GM12873 (cell line): ENCODE data around the gene PEX14.

Source experiments
- TF ChIP-seq, protein P1 (sequence below): IDR thresholded peaks from 2 replicates; pipeline ENCODE4 v1.5.1; 2012; ENCODE audit warnings: low read depth, mild to moderate bottlenecking, moderate library complexity, low read length, control low read depth; ENCODE audit not compliant: insufficient read depth; ENCODE audit errors: missing control alignments

PEX14 gene

DNA sequence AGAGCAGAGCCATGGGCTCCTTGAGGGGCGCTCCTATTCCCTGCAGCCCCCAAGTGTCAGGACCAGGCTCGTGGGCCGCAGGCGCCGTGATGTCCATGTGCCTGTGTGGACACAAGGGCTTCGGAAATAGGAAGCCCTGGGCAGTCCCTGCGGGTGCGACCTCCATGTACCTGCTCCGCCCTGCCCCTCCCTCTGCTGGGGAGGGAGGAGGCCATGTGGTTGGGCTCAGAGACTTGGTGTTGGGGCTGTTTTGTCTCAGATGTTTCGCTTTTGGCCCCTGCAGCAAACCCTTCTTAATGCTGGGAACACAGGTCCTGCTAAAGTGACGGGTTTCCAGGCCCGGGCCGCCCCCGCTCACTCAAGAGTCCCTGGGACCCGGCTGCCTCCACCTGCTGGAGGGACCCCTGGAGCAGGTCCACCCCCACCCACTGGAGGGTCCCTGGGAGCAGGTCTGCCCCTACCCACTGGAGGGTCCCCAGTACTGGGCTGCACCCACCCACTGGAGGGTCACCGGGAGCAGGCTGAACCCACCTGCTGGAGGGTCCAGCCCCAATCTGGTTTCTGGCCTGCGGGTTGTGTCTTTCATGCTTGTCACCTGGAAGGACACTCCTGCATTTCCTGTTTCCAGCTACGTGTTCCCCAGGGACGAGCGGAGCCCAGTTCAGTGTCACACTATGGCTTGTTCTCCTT, 156.5 kb downstream of the PEX14 start:
- TF ChIP-seq, protein P1, sequence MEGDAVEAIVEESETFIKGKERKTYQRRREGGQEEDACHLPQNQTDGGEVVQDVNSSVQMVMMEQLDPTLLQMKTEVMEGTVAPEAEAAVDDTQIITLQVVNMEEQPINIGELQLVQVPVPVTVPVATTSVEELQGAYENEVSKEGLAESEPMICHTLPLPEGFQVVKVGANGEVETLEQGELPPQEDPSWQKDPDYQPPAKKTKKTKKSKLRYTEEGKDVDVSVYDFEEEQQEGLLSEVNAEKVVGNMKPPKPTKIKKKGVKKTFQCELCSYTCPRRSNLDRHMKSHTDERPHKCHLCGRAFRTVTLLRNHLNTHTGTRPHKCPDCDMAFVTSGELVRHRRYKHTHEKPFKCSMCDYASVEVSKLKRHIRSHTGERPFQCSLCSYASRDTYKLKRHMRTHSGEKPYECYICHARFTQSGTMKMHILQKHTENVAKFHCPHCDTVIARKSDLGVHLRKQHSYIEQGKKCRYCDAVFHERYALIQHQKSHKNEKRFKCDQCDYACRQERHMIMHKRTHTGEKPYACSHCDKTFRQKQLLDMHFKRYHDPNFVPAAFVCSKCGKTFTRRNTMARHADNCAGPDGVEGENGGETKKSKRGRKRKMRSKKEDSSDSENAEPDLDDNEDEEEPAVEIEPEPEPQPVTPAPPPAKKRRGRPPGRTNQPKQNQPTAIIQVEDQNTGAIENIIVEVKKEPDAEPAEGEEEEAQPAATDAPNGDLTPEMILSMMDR: no peak

DNA sequence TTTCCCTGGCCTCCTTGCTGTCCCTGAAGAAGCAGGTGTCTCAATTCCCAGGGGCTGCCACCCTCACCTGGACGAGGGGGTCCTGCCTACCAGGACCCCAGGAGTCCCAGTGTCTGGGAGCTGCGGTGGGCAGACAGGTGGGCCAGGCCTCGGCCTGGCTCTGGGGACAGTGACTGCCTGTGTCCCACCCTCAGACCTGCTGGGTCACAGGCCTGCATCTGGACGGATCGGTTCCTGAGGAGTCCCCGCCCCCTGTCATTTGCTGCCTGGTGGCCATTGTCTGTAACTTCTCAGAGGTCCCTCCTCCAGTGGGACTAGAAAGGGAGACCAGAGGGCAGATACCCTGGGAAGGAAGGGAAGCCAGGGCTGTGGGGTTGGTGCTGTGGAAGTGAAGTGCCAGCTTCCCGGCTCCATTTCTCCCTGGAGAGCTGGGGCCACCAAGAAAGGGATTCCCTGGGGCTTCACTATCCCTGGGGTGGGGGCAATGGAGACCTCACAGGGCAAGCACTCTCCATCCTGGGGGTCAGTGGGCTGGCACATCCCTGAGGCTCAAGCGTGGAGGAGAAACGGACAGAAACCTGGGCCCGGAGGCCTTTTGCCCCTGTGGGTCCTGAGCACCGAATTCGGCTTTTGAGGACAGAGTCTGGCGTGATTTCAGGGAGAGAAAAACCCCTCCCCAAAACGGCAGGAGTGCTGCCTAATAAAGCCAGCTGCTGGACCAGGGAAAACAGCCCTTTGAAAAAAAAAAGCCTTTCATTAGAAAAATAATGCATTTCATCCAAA, 157.3 kb downstream of the PEX14 start:
- TF ChIP-seq, protein P1: no peak

GRCh38 chr1:10632691-10633090, 157.9 kb downstream of the PEX14 start:
- TF ChIP-seq, protein P1: no peak

- TF ChIP-seq, protein P1: no peak
These were observed 158.7 kb downstream of the PEX14 start for GRCh38 chr1:10633416-10633815.

GRCh38 chr1:10634075-10634427, 159.3 kb downstream of the PEX14 start:
- TF ChIP-seq, protein P1: no peak

GRCh38 chr1:10634428-10635084, 159.8 kb downstream of the PEX14 start:
- TF ChIP-seq, protein P1: no peak
